DOHH2 (cell line): ENCODE results near the gene COX5B.
"Not testable (repeated sequence)": the region's sequence is repeated elsewhere in the genome, so short reads cannot be mapped to it uniquely, and the experiment has no call there.

Experiments
- EZH2phosphoT487 ChIP-seq: fragments of 200-600 bp; sonication (generic); IDR thresholded peaks from 2 replicates; pipeline ENCODE4 v1.6.1; 2017; ENCODE audit warnings: borderline replicate concordance, mild to moderate bottlenecking, antibody characterized with exemption, low read length, moderate library complexity, mixed read lengths
- TF ChIP-seq, protein P1 (sequence below): fragments of 200-600 bp; sonication (generic); IDR thresholded peaks from one replicate; pipeline ENCODE4 v1.5.1; 2014; ENCODE audit warnings: antibody characterized with exemption, mild to moderate bottlenecking, low read depth, low read length; ENCODE audit not compliant: poor library complexity, severe bottlenecking

DNA sequence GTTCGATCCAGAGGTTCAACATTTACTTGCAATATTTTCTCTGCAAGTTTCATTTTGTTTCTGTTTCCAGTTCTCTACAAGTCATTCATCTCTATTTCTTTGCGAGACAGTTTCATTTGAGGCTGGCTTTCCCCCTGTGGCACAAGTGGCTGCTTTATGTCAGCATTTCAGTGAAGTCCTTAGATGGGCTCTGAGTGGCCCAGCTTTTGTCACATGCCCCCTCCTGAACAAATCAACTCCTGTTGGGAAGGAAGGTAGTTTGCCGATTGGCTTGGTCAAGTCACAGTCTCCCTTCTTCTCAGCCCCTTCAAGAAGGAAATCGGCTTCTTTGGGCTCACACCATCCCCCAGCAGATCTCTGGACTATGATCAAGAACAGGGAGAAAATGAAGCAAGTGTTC lies 37.1 kb upstream of the COX5B start:
- TF ChIP-seq, protein P1, sequence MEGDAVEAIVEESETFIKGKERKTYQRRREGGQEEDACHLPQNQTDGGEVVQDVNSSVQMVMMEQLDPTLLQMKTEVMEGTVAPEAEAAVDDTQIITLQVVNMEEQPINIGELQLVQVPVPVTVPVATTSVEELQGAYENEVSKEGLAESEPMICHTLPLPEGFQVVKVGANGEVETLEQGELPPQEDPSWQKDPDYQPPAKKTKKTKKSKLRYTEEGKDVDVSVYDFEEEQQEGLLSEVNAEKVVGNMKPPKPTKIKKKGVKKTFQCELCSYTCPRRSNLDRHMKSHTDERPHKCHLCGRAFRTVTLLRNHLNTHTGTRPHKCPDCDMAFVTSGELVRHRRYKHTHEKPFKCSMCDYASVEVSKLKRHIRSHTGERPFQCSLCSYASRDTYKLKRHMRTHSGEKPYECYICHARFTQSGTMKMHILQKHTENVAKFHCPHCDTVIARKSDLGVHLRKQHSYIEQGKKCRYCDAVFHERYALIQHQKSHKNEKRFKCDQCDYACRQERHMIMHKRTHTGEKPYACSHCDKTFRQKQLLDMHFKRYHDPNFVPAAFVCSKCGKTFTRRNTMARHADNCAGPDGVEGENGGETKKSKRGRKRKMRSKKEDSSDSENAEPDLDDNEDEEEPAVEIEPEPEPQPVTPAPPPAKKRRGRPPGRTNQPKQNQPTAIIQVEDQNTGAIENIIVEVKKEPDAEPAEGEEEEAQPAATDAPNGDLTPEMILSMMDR = not testable (repeated sequence)
- TF ChIP-seq EZH2phosphoT487 = not testable (repeated sequence)
